OCI-LY3 (cell line): ENCODE measurements around the gene PVALB.

Source experiments
- CTCF ChIP-seq: fragments of 200-600, 300-600 bp; sonication (generic); IDR thresholded peaks from 2 replicates; pipeline ENCODE4 v1.5.1; 2014; ENCODE audit warnings: antibody characterized with exemption, low read length, low read depth
- EZH2phosphoT487 ChIP-seq: fragments of 200-600 bp; shearing (Covaris generic); IDR thresholded peaks from 2 replicates; pipeline ENCODE4 v1.6.1; 2018; ENCODE audit warnings: antibody characterized with exemption, mixed run types, low read depth

- TF ChIP-seq CTCF (no peak), EZH2phosphoT487 (no peak)
Observed at GRCh38 chr22:36863979-36864378, 47.1 kb upstream of the PVALB start.
